Measurements from ENCODE around the gene PDHB.

PDHB gene

GRCh38 chr3:58394339-58394738 is 39.3 kb downstream of the PDHB start:
- Histone ChIP-seq H3K36me3 (replicated peaks; ENCODE audit: insufficient read depth, low read length) (no peaks in the 10 kb centered on the region), H3K27me3 (replicated peaks; ENCODE audit: insufficient read depth, low read length) (no peaks in the 10 kb centered on the region), H3K9me3 (replicated peaks; ENCODE audit: insufficient read depth, low read length) (no peaks in the 10 kb centered on the region), H3K9me2 (replicated peaks; ENCODE audit: insufficient read depth, low read length) (no peaks in the 10 kb centered on the region), H3K4me2 (ENCODE audit: low read depth, low read length) (no peak overlapping the region), H3F3A (ENCODE audit: insufficient read depth, low read length) (no peaks in the 10 kb centered on the region), H3K4me1 (ENCODE audit: low read length) (no peaks in the 10 kb centered on the region), H3K4me3 (ENCODE audit: low read length) (no peak overlapping the region), H4K20me1 (ENCODE audit: insufficient read depth, low read length) (no peaks in the 10 kb centered on the region), H3K9ac (ENCODE audit: low read length) (no peak overlapping the region), H3K27ac (ENCODE audit: low read length) (no peak overlapping the region), H3K79me2 (ENCODE audit: low read length) (no peaks in the 10 kb centered on the region), H2AFZ (ENCODE audit: low read length) (no peak overlapping the region)
- no peak for DNase-seq
- TF ChIP-seq EZH2 (optimal IDR thresholded peaks at IDR 0.05; ENCODE audit: low read depth, low read length) (no peak), CTCF (IDR thresholded peaks at IDR 0.05; ENCODE audit: low read length) (no peak), EZH2phosphoT487 (IDR thresholded peaks at IDR 0.05; ENCODE audit: low read length) (no peak)

GRCh38 chr3:58392181-58392580 is 41.5 kb downstream of the PDHB start:
- no peak overlapping the region for H3K9ac ChIP-seq (ENCODE audit: low read length)
- no peak overlapping the region for H2AFZ ChIP-seq (ENCODE audit: low read length)
- no peaks in the 10 kb centered on the region for H3K4me1 ChIP-seq (ENCODE audit: low read length)
- no peak overlapping the region for H3K27ac ChIP-seq (ENCODE audit: low read length)
- H4K20me1 ChIP-seq (ENCODE audit: insufficient read depth, low read length): no peaks in the 10 kb centered on the region
- DNase-seq: no peak
- H3K4me2 ChIP-seq (ENCODE audit: low read depth, low read length): no peak overlapping the region
- H3K36me3 ChIP-seq (replicated peaks; ENCODE audit: insufficient read depth, low read length): no peaks in the 10 kb centered on the region
- no peaks in the 10 kb centered on the region for H3K9me2 ChIP-seq (replicated peaks; ENCODE audit: insufficient read depth, low read length)
- no peaks in the 10 kb centered on the region for H3K79me2 ChIP-seq (ENCODE audit: low read length)
- no peak overlapping the region for H3K4me3 ChIP-seq (ENCODE audit: low read length)
- H3K27me3 ChIP-seq (replicated peaks; ENCODE audit: insufficient read depth, low read length): no peaks in the 10 kb centered on the region
- H3F3A ChIP-seq (ENCODE audit: insufficient read depth, low read length): no peaks in the 10 kb centered on the region
- no peak for TF ChIP-seq EZH2 (optimal IDR thresholded peaks at IDR 0.05; ENCODE audit: low read depth, low read length)
- TF ChIP-seq EZH2phosphoT487 (IDR thresholded peaks at IDR 0.05; ENCODE audit: low read length): no peak
- no peak for TF ChIP-seq CTCF (IDR thresholded peaks at IDR 0.05; ENCODE audit: low read length)
- H3K9me3 ChIP-seq (replicated peaks; ENCODE audit: insufficient read depth, low read length): no peaks in the 10 kb centered on the region

GRCh38 chr3:58391156-58391865 is 42.3 kb downstream of the PDHB start:
- Histone ChIP-seq H3K4me2 (ENCODE audit: low read depth, low read length) (no peak overlapping the region), H3K27me3 (replicated peaks; ENCODE audit: insufficient read depth, low read length) (no peaks in the 10 kb centered on the region), H3K9me3 (replicated peaks; ENCODE audit: insufficient read depth, low read length) (no peaks in the 10 kb centered on the region), H3K79me2 (ENCODE audit: low read length) (no peaks in the 10 kb centered on the region), H4K20me1 (ENCODE audit: insufficient read depth, low read length) (no peaks in the 10 kb centered on the region), H3K9me2 (replicated peaks; ENCODE audit: insufficient read depth, low read length) (no peaks in the 10 kb centered on the region), H3K4me3 (ENCODE audit: low read length) (no peak overlapping the region), H3K4me1 (ENCODE audit: low read length) (no peaks in the 10 kb centered on the region), H3F3A (ENCODE audit: insufficient read depth, low read length) (no peaks in the 10 kb centered on the region), H2AFZ (ENCODE audit: low read length) (no peak overlapping the region), H3K27ac (ENCODE audit: low read length) (no peak overlapping the region), H3K9ac (ENCODE audit: low read length) (no peak overlapping the region), H3K36me3 (replicated peaks; ENCODE audit: insufficient read depth, low read length) (no peaks in the 10 kb centered on the region)
- no peak for TF ChIP-seq EZH2 (optimal IDR thresholded peaks at IDR 0.05; ENCODE audit: low read depth, low read length)
- TF ChIP-seq EZH2phosphoT487 (IDR thresholded peaks at IDR 0.05; ENCODE audit: low read length): no peak
- no peak for TF ChIP-seq CTCF (IDR thresholded peaks at IDR 0.05; ENCODE audit: low read length)
- DNase-seq: no peak
